ENCODE measurements around the gene TNFAIP6.
"Not testable (repeated sequence)": the region's sequence is repeated elsewhere in the genome, so short reads cannot be mapped to it uniquely, and the experiment has no call there.

The TNFAIP6 gene

GRCh38 chr2:151361674-151362370 lies 4.4 kb downstream of the TNFAIP6 start:
- DNase-seq = no peak

- peak; percentile 47 for DNase-seq
These were observed 6.3 kb downstream of the TNFAIP6 start for GRCh38 chr2:151363709-151364108.

- DNase-seq = no peak
These were observed 10.2 kb downstream of the TNFAIP6 start for GRCh38 chr2:151367571-151367970.

GRCh38 chr2:151374436-151374835 lies 17.0 kb downstream of the TNFAIP6 start:
- DNase-seq = no peak

GRCh38 chr2:151379169-151379568 lies 21.8 kb downstream of the TNFAIP6 start:
- DNase-seq = no peak

GRCh38 chr2:151380580-151381235 lies 23.3 kb downstream of the TNFAIP6 start:
- no peak for DNase-seq

- no peak for DNase-seq
These were observed 23.9 kb downstream of the TNFAIP6 start for GRCh38 chr2:151381266-151381665.

- no peak for DNase-seq
These were observed 30.6 kb downstream of the TNFAIP6 start for GRCh38 chr2:151388011-151388410.

GRCh38 chr2:151391436-151391835 lies 34.0 kb downstream of the TNFAIP6 start:
- DNase-seq = no peak

GRCh38 chr2:151394509-151394908 lies 37.1 kb downstream of the TNFAIP6 start:
- no peak for DNase-seq

- DNase-seq = no peak
These were observed 38.4 kb downstream of the TNFAIP6 start for GRCh38 chr2:151395509-151396374.

GRCh38 chr2:151399981-151400380 lies 42.6 kb downstream of the TNFAIP6 start:
- DNase-seq = no peak

- DNase-seq = no peak
These were observed 43.8 kb downstream of the TNFAIP6 start for GRCh38 chr2:151401149-151401548.

GRCh38 chr2:151403914-151404313 lies 46.5 kb downstream of the TNFAIP6 start:
- no peak for DNase-seq

GRCh38 chr2:151405376-151405775 lies 48.0 kb downstream of the TNFAIP6 start:
- DNase-seq = no peak

GRCh38 chr2:151407281-151407680 lies 49.9 kb downstream of the TNFAIP6 start:
- no peak for DNase-seq

GRCh38 chr2:151408788-151409600 lies 51.6 kb downstream of the TNFAIP6 start:
- no peak for DNase-seq

GRCh38 chr2:151409601-151410484 lies 52.5 kb downstream of the TNFAIP6 start, which contains the start of gene RIF1:
RIF1 (plus strand) TSS chr2:151409902; CDS start chr2:151410424, 522 bp downstream.
- DNase-seq = peak; percentile 94

- DNase-seq = no peak
These were observed 53.1 kb downstream of the TNFAIP6 start for GRCh38 chr2:151410485-151410834.

GRCh38 chr2:151417650-151418049 lies 60.3 kb downstream of the TNFAIP6 start:
- DNase-seq = no peak

- not testable (repeated sequence) for DNase-seq
These were observed 64.3 kb downstream of the TNFAIP6 start for GRCh38 chr2:151421681-151422080.

All from femur (tissue), 1 donor.